WTC11 (cell line): ENCODE measurements around the gene LCTL.

Experiments used
- CREM ChIP-seq: sonication (generic); formaldehyde crosslinking; IDR thresholded peaks from 2 replicates; pipeline ENCODE4 v1.8.1; 2022; ENCODE audit warnings: mild to moderate bottlenecking, missing genetic modification reagents, moderate library complexity
- ESRRA ChIP-seq: sonication (generic); formaldehyde crosslinking; IDR thresholded peaks from 2 replicates; pipeline ENCODE4 v1.8.1; 2022; ENCODE audit warnings: mild to moderate bottlenecking, missing genetic modification reagents, borderline replicate concordance
- ZNF121 ChIP-seq: sonication (generic); formaldehyde crosslinking; IDR thresholded peaks from 2 replicates; pipeline ENCODE4 v1.8.0; 2023; ENCODE audit warnings: missing genetic modification reagents
- ZNF138 ChIP-seq: sonication (generic); formaldehyde crosslinking; conservative IDR thresholded peaks from 2 replicates; pipeline ENCODE4 v1.8.1; 2022; ENCODE audit warnings: mild to moderate bottlenecking, moderate library complexity, missing genetic modification reagents
- ZNF416 ChIP-seq: fragments of 250-450 bp; sonication (Bioruptor Pico); IDR thresholded peaks from 2 replicates; pipeline ENCODE4 v1.9.0; 2021; ENCODE audit warnings: mild to moderate bottlenecking, inconsistent platforms
- TF ChIP-seq, protein P1 (sequence below): fragments of 200-600 bp; IDR thresholded peaks from 2 replicates; pipeline ENCODE4 v1.8.0; 2022; ENCODE audit warnings: antibody characterized with exemption
- TF ChIP-seq, protein P2 (sequence below): fragments of 250-450 bp; sonication (Bioruptor Pico); IDR thresholded peaks from 2 replicates; pipeline ENCODE4 v1.9.0; 2021; ENCODE audit warnings: mild to moderate bottlenecking, borderline replicate concordance
- TF ChIP-seq, protein P3 (sequence below): sonication (generic); formaldehyde crosslinking; IDR thresholded peaks from 2 replicates; pipeline ENCODE4 v1.8.1; 2023; ENCODE audit warnings: mild to moderate bottlenecking, missing genetic modification reagents, borderline replicate concordance

DNA sequence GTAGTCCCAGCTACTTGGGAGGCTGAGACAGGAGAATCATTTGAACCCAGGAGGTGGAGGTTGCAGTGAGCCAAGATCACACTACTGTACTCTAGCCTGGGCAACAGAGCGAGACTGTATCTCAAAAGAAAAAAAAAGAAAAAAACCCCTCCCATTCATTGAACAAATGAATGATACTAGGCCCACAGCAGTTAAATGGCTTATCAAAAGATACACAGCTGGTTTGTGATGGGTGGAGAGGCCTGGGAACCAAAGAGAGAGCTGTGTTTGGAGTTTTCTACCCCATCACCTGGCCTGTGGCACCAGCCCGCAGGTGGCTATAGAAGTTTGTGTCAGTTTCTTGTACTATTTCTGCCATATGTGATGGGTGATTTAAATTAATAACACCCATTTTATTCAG is 43.1 kb upstream of the LCTL start:
- TF ChIP-seq, protein P1, sequence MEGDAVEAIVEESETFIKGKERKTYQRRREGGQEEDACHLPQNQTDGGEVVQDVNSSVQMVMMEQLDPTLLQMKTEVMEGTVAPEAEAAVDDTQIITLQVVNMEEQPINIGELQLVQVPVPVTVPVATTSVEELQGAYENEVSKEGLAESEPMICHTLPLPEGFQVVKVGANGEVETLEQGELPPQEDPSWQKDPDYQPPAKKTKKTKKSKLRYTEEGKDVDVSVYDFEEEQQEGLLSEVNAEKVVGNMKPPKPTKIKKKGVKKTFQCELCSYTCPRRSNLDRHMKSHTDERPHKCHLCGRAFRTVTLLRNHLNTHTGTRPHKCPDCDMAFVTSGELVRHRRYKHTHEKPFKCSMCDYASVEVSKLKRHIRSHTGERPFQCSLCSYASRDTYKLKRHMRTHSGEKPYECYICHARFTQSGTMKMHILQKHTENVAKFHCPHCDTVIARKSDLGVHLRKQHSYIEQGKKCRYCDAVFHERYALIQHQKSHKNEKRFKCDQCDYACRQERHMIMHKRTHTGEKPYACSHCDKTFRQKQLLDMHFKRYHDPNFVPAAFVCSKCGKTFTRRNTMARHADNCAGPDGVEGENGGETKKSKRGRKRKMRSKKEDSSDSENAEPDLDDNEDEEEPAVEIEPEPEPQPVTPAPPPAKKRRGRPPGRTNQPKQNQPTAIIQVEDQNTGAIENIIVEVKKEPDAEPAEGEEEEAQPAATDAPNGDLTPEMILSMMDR, result no peak
- no peak for TF ChIP-seq CREM (CRISPR knock-in tag)
- TF ChIP-seq, protein P2, sequence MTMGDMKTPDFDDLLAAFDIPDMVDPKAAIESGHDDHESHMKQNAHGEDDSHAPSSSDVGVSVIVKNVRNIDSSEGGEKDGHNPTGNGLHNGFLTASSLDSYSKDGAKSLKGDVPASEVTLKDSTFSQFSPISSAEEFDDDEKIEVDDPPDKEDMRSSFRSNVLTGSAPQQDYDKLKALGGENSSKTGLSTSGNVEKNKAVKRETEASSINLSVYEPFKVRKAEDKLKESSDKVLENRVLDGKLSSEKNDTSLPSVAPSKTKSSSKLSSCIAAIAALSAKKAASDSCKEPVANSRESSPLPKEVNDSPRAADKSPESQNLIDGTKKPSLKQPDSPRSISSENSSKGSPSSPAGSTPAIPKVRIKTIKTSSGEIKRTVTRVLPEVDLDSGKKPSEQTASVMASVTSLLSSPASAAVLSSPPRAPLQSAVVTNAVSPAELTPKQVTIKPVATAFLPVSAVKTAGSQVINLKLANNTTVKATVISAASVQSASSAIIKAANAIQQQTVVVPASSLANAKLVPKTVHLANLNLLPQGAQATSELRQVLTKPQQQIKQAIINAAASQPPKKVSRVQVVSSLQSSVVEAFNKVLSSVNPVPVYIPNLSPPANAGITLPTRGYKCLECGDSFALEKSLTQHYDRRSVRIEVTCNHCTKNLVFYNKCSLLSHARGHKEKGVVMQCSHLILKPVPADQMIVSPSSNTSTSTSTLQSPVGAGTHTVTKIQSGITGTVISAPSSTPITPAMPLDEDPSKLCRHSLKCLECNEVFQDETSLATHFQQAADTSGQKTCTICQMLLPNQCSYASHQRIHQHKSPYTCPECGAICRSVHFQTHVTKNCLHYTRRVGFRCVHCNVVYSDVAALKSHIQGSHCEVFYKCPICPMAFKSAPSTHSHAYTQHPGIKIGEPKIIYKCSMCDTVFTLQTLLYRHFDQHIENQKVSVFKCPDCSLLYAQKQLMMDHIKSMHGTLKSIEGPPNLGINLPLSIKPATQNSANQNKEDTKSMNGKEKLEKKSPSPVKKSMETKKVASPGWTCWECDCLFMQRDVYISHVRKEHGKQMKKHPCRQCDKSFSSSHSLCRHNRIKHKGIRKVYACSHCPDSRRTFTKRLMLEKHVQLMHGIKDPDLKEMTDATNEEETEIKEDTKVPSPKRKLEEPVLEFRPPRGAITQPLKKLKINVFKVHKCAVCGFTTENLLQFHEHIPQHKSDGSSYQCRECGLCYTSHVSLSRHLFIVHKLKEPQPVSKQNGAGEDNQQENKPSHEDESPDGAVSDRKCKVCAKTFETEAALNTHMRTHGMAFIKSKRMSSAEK (CRISPR knock-in tag), result no peak
- TF ChIP-seq, protein P3, sequence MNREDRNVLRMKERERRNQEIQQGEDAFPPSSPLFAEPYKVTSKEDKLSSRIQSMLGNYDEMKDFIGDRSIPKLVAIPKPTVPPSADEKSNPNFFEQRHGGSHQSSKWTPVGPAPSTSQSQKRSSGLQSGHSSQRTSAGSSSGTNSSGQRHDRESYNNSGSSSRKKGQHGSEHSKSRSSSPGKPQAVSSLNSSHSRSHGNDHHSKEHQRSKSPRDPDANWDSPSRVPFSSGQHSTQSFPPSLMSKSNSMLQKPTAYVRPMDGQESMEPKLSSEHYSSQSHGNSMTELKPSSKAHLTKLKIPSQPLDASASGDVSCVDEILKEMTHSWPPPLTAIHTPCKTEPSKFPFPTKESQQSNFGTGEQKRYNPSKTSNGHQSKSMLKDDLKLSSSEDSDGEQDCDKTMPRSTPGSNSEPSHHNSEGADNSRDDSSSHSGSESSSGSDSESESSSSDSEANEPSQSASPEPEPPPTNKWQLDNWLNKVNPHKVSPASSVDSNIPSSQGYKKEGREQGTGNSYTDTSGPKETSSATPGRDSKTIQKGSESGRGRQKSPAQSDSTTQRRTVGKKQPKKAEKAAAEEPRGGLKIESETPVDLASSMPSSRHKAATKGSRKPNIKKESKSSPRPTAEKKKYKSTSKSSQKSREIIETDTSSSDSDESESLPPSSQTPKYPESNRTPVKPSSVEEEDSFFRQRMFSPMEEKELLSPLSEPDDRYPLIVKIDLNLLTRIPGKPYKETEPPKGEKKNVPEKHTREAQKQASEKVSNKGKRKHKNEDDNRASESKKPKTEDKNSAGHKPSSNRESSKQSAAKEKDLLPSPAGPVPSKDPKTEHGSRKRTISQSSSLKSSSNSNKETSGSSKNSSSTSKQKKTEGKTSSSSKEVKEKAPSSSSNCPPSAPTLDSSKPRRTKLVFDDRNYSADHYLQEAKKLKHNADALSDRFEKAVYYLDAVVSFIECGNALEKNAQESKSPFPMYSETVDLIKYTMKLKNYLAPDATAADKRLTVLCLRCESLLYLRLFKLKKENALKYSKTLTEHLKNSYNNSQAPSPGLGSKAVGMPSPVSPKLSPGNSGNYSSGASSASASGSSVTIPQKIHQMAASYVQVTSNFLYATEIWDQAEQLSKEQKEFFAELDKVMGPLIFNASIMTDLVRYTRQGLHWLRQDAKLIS (CRISPR knock-in tag), result no peak
- TF ChIP-seq ZNF416 (CRISPR knock-in tag), result no peak
- TF ChIP-seq ZNF121 (CRISPR knock-in tag), result no peak
- no peak for TF ChIP-seq ZNF138 (CRISPR knock-in tag)
- no peak for TF ChIP-seq ESRRA (CRISPR knock-in tag)
